Measurements from ENCODE around the gene AGAP4. TPM values are rescaled to one million over a fixed set of nuclear protein-coding genes. Genes with fewer than 3 reads are reported as not detected.
"Not testable (repeated sequence)": the region's sequence is repeated elsewhere in the genome, so short reads cannot be mapped to it uniquely, and the experiment has no call there.

The AGAP4 gene
- total RNA-seq (2014; rRNA removed; shearing (Covaris generic)) (7.7 and 13.3 TPM in 2 replicates), polyA plus RNA-seq (2016; fragmentation: Nextera tagmentation; extraction: Ambion mirVana) (3.1 and 5.3 TPM in 2 replicates)

DNA sequence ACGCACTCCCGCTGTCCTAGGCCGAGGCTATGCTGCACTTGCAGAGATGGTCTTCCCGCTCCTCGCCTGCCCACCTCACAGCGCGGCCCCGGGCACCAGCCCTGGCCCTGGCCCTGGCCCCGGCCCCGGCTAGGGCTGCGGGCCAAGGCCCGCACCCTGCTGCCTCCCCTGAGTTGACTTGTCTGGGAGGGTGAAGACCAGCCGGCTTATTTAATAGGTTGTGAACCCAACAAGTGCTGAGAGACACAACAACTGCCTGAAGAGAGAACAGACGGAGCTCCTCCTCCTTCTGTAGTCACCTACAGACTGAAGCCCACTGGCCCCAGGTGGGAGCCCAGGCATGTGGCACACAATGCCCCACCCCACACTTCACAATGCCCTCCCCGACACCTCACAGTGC is at the start of gene AGAP4:
Gene AGAP4 (minus strand): TSS at position 101 of the 400 bp plus-strand sequence. CDS start 153 bp downstream, outside the sequence.
- H3K9ac ChIP-seq; H3K27me3 ChIP-seq (replicated peaks; ENCODE audit: insufficient read depth); H3K36me3 ChIP-seq (ENCODE audit: low read depth); in situ Hi-C loops (cut with MboI); H3K9me3 ChIP-seq (ENCODE audit: low read depth); H3K4me2 ChIP-seq (ENCODE audit: unreplicated experiment); H3K9me2 ChIP-seq (ENCODE audit: insufficient read depth); H3K4me3 ChIP-seq; DNase-seq; H3K79me2 ChIP-seq (ENCODE audit: insufficient read depth); H2AFZ ChIP-seq; H3F3A ChIP-seq (ENCODE audit: insufficient read depth); H3K27ac ChIP-seq; H3K4me1 ChIP-seq (ENCODE audit: insufficient read depth); H4K20me1 ChIP-seq (ENCODE audit: insufficient read depth): not testable (repeated sequence)
- 93% methylated on average over 8 of the region's 15 CpGs; no CpG with 5 or more reads in 1 of the 2 experiments for WGBS, 2 experiments (ENCODE audit: low coverage in 1 of 2, low lambda C conversion rate in 2 of 2, missing lambda C conversion rate in 2 of 2)

DNA sequence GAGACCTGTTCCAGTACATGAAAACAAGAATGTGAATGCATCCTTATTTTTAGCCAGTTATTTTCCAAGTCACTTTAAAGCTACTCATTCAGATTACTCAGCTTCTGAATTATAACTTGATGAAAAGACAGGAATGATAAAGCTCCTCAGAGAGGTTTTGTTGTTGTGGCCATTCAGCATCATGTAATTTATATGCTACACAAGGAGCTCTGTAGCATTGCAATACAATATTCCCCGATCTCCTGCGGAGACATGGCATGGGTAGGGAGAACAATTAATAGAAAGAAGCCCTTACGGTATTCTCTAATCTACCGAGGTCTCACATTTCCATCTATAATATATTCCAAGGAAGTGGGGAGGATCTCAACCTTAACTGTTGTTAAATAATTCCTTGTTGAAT is 43.4 kb upstream of the AGAP4 start:
- H3K9me2 ChIP-seq (ENCODE audit: insufficient read depth); H3K4me3 ChIP-seq; in situ Hi-C loops (cut with MboI); DNase-seq; H3K27me3 ChIP-seq (replicated peaks; ENCODE audit: insufficient read depth); H3K4me1 ChIP-seq (ENCODE audit: insufficient read depth); H3F3A ChIP-seq (ENCODE audit: insufficient read depth); H4K20me1 ChIP-seq (ENCODE audit: insufficient read depth); H3K9me3 ChIP-seq (ENCODE audit: low read depth); H2AFZ ChIP-seq; H3K79me2 ChIP-seq (ENCODE audit: insufficient read depth); H3K9ac ChIP-seq; H3K4me2 ChIP-seq (ENCODE audit: unreplicated experiment); H3K27ac ChIP-seq; H3K36me3 ChIP-seq (ENCODE audit: low read depth): not testable (repeated sequence)
- WGBS, 2 experiments (ENCODE audit: low coverage in 1 of 2, low lambda C conversion rate in 2 of 2, missing lambda C conversion rate in 2 of 2), result 96 to 100% methylated on average over 4 of the region's 4 CpGs

DNA sequence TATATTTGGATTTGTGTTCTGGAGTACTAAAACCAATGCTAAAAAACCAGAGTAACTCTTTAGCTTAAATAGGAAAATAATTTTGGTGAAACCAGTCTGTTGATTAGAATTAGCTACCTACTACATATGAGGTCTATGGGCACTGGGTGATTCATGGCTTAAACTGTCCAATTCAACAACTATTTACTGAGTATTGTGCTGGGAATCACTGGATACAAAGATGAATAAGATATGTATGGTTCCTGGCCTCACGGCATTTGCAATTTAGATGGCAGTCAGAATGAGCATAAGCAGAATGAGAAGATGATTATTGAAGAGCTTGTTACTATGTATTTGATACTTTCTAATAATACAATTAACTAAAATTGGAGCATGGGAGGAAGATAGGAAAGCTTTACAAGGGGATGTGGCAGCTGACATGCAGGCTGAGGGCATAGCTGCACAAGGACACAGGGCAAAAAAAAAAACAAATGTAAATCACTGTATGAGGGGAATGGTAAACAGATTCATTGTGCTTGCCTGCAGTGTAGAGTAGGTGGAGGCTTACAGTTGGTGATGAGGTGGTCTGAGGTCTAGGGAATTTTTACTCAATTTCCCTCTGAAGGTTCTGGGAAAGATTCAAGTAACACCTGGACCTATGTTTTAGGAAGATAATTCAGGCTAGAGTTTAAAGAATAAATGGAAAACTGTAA is 42.4 kb upstream of the AGAP4 start:
- H3K9ac ChIP-seq; H3K36me3 ChIP-seq (ENCODE audit: low read depth); H3K9me3 ChIP-seq (ENCODE audit: low read depth); H3K9me2 ChIP-seq (ENCODE audit: insufficient read depth); DNase-seq; H3K4me2 ChIP-seq (ENCODE audit: unreplicated experiment); H3K4me3 ChIP-seq; in situ Hi-C loops (cut with MboI); H3K79me2 ChIP-seq (ENCODE audit: insufficient read depth); H3K27me3 ChIP-seq (replicated peaks; ENCODE audit: insufficient read depth); H3K27ac ChIP-seq; H2AFZ ChIP-seq; H4K20me1 ChIP-seq (ENCODE audit: insufficient read depth); H3F3A ChIP-seq (ENCODE audit: insufficient read depth); H3K4me1 ChIP-seq (ENCODE audit: insufficient read depth): not testable (repeated sequence)
- WGBS, 2 experiments (ENCODE audit: low coverage in 1 of 2, low lambda C conversion rate in 2 of 2, missing lambda C conversion rate in 2 of 2), result 92 to 96% methylated on average over 1 of the region's 1 CpG

DNA sequence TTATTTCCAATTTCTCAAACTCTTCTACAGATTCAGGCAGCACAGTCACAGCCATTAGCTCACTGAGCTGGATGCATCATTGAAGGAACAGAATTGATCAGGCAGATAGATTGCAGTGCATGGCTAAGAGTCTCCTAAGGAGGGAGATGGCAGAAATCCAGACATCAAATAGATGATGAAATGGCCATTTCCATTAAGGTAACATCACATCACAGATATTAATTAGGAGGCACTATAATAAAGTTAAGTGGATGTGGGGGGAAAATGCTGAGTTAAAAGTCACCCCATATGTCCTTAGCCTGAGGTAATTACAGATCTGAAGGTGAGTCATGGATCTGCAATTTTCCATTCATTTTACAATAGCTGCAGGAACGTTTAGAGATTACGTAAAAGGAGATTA is 35.6 kb upstream of the AGAP4 start:
- in situ Hi-C loops (cut with MboI); H3K27ac ChIP-seq: not testable (repeated sequence)

DNA sequence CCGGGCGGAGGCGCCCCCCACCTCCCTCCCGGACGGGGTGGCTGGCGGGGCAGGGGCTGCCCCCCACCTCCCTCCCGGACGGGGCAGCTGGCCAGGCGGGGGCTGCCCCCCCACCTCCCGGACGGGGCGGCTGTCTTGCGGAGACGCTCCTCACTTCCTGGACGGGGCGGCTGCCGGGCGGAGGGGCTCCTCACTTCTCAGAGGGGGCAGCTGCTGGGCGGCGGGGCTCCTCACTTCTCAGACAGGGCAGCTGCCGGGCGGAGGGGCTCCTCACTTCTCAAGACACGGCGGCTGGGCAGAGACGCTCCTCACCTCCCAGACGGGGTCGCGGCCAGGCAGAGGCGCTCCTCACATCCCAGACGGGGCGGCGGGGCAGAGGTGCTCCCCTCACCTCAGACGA is 18.1 kb upstream of the AGAP4 start:
- H3F3A ChIP-seq (ENCODE audit: insufficient read depth); H4K20me1 ChIP-seq (ENCODE audit: insufficient read depth); H3K9me2 ChIP-seq (ENCODE audit: insufficient read depth); H3K4me3 ChIP-seq; H2AFZ ChIP-seq; H3K9ac ChIP-seq; DNase-seq; H3K27ac ChIP-seq; in situ Hi-C loops (cut with MboI); H3K27me3 ChIP-seq (replicated peaks; ENCODE audit: insufficient read depth); H3K79me2 ChIP-seq (ENCODE audit: insufficient read depth); H3K4me1 ChIP-seq (ENCODE audit: insufficient read depth); H3K9me3 ChIP-seq (ENCODE audit: low read depth); H3K4me2 ChIP-seq (ENCODE audit: unreplicated experiment); H3K36me3 ChIP-seq (ENCODE audit: low read depth): not testable (repeated sequence)
- WGBS, 2 experiments (ENCODE audit: low coverage in 1 of 2, low lambda C conversion rate in 2 of 2, missing lambda C conversion rate in 2 of 2), result 93% methylated on average over 19 of the region's 33 CpGs; no CpG with 5 or more reads in 1 of the 2 experiments

More for the DNA sequence above, 35.6 kb upstream of the AGAP4 start:
- not testable (repeated sequence) for H3K9ac ChIP-seq; H3K4me3 ChIP-seq; H3K36me3 ChIP-seq (ENCODE audit: low read depth); H3F3A ChIP-seq (ENCODE audit: insufficient read depth); H3K4me2 ChIP-seq (ENCODE audit: unreplicated experiment); H2AFZ ChIP-seq; H3K79me2 ChIP-seq (ENCODE audit: insufficient read depth); H4K20me1 ChIP-seq (ENCODE audit: insufficient read depth); H3K27me3 ChIP-seq (replicated peaks; ENCODE audit: insufficient read depth); H3K9me3 ChIP-seq (ENCODE audit: low read depth); H3K9me2 ChIP-seq (ENCODE audit: insufficient read depth); H3K4me1 ChIP-seq (ENCODE audit: insufficient read depth)
- WGBS, 2 experiments (ENCODE audit: low coverage in 1 of 2, low lambda C conversion rate in 2 of 2, missing lambda C conversion rate in 2 of 2), result 10 to 14% methylated on average over 2 of the region's 2 CpGs
- DNase-seq, result peak; percentile 18

DNA sequence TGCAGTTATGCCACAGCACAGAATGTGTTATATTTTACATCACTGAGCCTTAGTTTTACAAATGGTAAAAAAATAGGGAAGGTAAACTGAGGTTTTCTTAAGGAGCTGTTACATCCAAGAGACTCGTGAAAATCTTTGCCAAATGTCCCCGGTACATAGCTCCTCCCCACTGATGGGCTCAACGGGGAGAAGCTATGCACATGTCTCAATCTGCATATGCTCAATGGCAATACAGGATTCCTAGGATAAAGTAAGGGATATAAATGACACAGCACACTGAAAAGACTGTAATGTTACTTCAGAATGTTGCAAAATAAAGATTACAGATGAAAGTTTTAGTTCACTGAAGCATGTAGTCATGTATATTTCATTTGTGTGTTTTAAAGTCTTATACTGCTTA is 17.0 kb upstream of the AGAP4 start:
- H4K20me1 ChIP-seq (ENCODE audit: insufficient read depth); H3K27me3 ChIP-seq (replicated peaks; ENCODE audit: insufficient read depth); H3F3A ChIP-seq (ENCODE audit: insufficient read depth); H3K4me1 ChIP-seq (ENCODE audit: insufficient read depth); H3K9me3 ChIP-seq (ENCODE audit: low read depth); DNase-seq; H3K79me2 ChIP-seq (ENCODE audit: insufficient read depth); H3K4me2 ChIP-seq (ENCODE audit: unreplicated experiment); H3K9ac ChIP-seq; H3K9me2 ChIP-seq (ENCODE audit: insufficient read depth); H3K27ac ChIP-seq; H2AFZ ChIP-seq; H3K36me3 ChIP-seq (ENCODE audit: low read depth); in situ Hi-C loops (cut with MboI); H3K4me3 ChIP-seq: not testable (repeated sequence)
- 93 to 98% methylated on average over 3 of the region's 3 CpGs for WGBS, 2 experiments (ENCODE audit: low coverage in 1 of 2, low lambda C conversion rate in 2 of 2, missing lambda C conversion rate in 2 of 2)

DNA sequence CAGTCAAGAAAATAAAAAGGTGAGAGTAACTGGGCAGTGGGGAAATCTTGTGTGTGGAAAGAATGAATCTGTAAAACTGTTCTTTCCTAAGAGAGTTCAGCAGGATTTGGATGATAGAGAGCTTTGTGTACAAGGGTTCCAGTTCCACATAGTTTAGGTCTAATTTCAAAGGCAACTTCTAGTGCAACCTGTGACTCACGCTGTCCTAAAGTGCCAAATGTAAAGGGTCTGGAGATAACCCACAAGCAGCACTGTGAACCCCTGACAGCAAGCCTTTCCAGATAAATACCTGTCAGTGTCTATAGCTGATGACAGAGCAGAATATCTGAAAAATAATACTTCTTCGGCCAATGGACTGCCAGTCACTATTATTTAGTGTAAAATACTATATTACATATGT is 16.3 kb upstream of the AGAP4 start:
- DNase-seq; H3K4me2 ChIP-seq (ENCODE audit: unreplicated experiment); H3K36me3 ChIP-seq (ENCODE audit: low read depth); H3K79me2 ChIP-seq (ENCODE audit: insufficient read depth); H3K9ac ChIP-seq; H2AFZ ChIP-seq; H3K27me3 ChIP-seq (replicated peaks; ENCODE audit: insufficient read depth); H3K4me1 ChIP-seq (ENCODE audit: insufficient read depth); in situ Hi-C loops (cut with MboI); H3K4me3 ChIP-seq; H3K9me3 ChIP-seq (ENCODE audit: low read depth); H4K20me1 ChIP-seq (ENCODE audit: insufficient read depth); H3F3A ChIP-seq (ENCODE audit: insufficient read depth); H3K27ac ChIP-seq; H3K9me2 ChIP-seq (ENCODE audit: insufficient read depth): not testable (repeated sequence)
- WGBS, 2 experiments (ENCODE audit: low coverage in 1 of 2, low lambda C conversion rate in 2 of 2, missing lambda C conversion rate in 2 of 2), result 96 to 100% methylated on average over 2 of the region's 2 CpGs

DNA sequence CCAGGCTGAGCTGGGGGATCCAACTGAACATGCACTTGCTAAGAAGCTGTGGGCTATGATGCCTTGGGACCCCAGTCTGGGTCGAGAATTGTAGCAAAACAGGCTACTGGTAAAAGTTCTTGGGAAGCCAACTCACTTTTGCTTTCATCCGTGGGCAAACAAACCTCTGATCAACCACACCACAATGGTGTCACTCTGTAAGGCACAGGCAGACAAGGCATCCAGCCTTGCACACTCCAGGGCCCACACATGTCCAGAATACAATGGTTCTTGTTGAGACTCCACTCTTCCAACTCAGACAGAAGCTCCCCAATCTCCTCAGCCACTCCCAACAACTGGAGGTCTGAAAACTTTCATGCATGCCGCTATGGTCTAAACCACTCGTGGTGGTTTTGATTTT is 10.6 kb upstream of the AGAP4 start:
- H3F3A ChIP-seq (ENCODE audit: insufficient read depth); H3K9me3 ChIP-seq (ENCODE audit: low read depth); H3K79me2 ChIP-seq (ENCODE audit: insufficient read depth); H3K9ac ChIP-seq; in situ Hi-C loops (cut with MboI); H3K27me3 ChIP-seq (replicated peaks; ENCODE audit: insufficient read depth); H2AFZ ChIP-seq; H3K4me3 ChIP-seq; H3K4me2 ChIP-seq (ENCODE audit: unreplicated experiment); H3K4me1 ChIP-seq (ENCODE audit: insufficient read depth); DNase-seq; H4K20me1 ChIP-seq (ENCODE audit: insufficient read depth); H3K27ac ChIP-seq; H3K9me2 ChIP-seq (ENCODE audit: insufficient read depth); H3K36me3 ChIP-seq (ENCODE audit: low read depth): not testable (repeated sequence)
- WGBS, 2 experiments (ENCODE audit: low coverage in 1 of 2, low lambda C conversion rate in 2 of 2, missing lambda C conversion rate in 2 of 2), result 95% methylated on average over 4 of the region's 4 CpGs

All from GM23248 (cell line).